Right lobe of liver (tissue), 4 donors: ENCODE results near the gene SRRM3.

Experiments
- POLR2A ChIP-seq: fragments of 450-650 bp; IDR thresholded peaks from one replicate; pipeline ENCODE4 v1.6.1; 2017; ENCODE audit warnings: antibody characterized with exemption, mild to moderate bottlenecking
- TF ChIP-seq, protein P1 (sequence below), 4 donors: fragments of 200-600 bp in 3 of 4; fragments of 450-650 bp in 1 of 4; IDR thresholded peaks; one replicate each; pipeline versions ENCODE4 v1.5.1 to v1.8.0; 2016 to 2022; ENCODE audit warnings: antibody characterized with exemption in 4 of 4, mild to moderate bottlenecking in 2 of 4
- donor health status: DM: no; HTN: no; CAD: no.
- donor health status: DM: no; HTN: no; CAD: no.
- donor health status: DM: no; HTN: yes; CAD: no.

DNA sequence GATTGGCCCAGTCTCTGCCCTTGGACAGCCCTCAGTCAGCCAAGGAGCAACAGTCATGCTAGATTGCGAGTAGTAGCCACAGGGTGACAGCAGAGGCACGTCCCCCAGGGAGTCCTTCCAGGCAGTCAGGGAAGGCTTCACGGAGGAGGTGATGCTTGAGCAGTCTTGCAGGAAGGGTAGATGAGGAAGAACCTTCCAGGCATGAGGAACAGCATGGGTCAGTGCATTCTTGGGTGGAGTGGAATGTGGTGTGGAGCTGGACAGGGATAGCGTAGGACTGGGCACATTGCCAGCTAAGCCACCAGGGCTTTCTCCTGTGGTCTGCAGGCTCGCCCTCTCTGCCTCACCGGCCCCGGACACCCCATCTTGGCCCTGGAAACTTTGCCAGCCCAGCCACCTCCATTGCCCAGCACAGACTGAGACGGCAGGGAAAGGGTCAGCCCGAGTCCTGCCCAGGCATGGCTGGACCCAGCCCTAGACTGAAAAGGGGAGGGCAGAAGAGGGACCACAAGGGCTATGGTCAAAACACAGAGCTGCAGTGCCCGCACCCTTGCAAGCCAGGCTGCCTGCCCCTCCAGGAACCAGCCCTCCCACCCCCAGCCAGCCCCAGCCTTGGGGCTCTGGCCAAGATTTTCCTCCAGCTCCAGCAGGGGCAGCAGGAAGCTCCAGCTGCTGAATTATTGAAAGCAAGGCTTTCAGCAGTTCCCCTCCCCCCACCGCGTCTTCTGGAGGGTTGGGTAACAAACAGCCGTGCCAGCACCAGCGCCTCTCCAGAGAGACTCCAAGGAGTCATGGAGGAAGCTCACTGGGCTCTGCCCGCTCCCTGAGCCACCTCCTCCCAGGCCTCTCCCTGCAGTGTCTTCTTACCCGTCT is 18.7 kb downstream of the SRRM3 start:
- TF ChIP-seq, protein P1, sequence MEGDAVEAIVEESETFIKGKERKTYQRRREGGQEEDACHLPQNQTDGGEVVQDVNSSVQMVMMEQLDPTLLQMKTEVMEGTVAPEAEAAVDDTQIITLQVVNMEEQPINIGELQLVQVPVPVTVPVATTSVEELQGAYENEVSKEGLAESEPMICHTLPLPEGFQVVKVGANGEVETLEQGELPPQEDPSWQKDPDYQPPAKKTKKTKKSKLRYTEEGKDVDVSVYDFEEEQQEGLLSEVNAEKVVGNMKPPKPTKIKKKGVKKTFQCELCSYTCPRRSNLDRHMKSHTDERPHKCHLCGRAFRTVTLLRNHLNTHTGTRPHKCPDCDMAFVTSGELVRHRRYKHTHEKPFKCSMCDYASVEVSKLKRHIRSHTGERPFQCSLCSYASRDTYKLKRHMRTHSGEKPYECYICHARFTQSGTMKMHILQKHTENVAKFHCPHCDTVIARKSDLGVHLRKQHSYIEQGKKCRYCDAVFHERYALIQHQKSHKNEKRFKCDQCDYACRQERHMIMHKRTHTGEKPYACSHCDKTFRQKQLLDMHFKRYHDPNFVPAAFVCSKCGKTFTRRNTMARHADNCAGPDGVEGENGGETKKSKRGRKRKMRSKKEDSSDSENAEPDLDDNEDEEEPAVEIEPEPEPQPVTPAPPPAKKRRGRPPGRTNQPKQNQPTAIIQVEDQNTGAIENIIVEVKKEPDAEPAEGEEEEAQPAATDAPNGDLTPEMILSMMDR (IDR thresholded peaks at IDR 0.05): no peak
- TF ChIP-seq POLR2A: no peak
